Measurements from ENCODE around the gene BRAT1.
"Not testable (repeated sequence)": the region's sequence is repeated elsewhere in the genome, so short reads cannot be mapped to it uniquely, and the experiment has no call there.

The BRAT1 gene

DNA sequence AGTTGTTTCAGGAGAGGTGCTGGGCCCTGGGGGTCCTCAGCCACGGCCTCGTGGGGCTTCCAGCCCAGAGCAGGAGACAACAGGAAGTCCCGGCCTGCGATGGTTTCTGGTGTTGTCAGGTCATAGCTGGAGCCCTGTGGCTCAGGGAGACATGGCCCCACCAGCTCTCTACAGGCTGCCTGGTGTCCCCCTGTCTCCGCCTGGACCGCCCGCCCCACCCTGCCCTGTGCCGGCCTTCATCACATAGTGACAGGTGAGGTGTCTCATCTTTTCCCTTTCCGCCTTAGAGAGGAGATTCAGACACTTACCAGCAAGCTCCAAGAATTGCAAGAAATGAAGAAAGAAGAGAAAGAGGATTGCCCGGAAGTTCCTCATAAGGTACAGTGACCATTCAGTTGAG is 39.3 kb upstream of the BRAT1 start:
- no peaks in the 10 kb centered on the region for H3K27me3 ChIP-seq
- H3K27ac ChIP-seq = no peak overlapping the region
- TF ChIP-seq, protein P1, sequence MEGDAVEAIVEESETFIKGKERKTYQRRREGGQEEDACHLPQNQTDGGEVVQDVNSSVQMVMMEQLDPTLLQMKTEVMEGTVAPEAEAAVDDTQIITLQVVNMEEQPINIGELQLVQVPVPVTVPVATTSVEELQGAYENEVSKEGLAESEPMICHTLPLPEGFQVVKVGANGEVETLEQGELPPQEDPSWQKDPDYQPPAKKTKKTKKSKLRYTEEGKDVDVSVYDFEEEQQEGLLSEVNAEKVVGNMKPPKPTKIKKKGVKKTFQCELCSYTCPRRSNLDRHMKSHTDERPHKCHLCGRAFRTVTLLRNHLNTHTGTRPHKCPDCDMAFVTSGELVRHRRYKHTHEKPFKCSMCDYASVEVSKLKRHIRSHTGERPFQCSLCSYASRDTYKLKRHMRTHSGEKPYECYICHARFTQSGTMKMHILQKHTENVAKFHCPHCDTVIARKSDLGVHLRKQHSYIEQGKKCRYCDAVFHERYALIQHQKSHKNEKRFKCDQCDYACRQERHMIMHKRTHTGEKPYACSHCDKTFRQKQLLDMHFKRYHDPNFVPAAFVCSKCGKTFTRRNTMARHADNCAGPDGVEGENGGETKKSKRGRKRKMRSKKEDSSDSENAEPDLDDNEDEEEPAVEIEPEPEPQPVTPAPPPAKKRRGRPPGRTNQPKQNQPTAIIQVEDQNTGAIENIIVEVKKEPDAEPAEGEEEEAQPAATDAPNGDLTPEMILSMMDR (IDR thresholded peaks at IDR 0.05) = no peak
- H3K4me1 ChIP-seq (ENCODE audit: control insufficient read depth in 1 of 2, insufficient read depth in 1 of 2, low read depth in 1 of 2, low read length in 1 of 2) = no peaks in the 10 kb centered on the region
- no peaks in the 10 kb centered on the region for H3K9me3 ChIP-seq
- H3K36me3 ChIP-seq = peaks cover 80% of the 10 kb centered on the region
- no peak overlapping the region for H3K4me3 ChIP-seq (ENCODE audit: low read depth in 1 of 2, low read length in 1 of 2)

DNA sequence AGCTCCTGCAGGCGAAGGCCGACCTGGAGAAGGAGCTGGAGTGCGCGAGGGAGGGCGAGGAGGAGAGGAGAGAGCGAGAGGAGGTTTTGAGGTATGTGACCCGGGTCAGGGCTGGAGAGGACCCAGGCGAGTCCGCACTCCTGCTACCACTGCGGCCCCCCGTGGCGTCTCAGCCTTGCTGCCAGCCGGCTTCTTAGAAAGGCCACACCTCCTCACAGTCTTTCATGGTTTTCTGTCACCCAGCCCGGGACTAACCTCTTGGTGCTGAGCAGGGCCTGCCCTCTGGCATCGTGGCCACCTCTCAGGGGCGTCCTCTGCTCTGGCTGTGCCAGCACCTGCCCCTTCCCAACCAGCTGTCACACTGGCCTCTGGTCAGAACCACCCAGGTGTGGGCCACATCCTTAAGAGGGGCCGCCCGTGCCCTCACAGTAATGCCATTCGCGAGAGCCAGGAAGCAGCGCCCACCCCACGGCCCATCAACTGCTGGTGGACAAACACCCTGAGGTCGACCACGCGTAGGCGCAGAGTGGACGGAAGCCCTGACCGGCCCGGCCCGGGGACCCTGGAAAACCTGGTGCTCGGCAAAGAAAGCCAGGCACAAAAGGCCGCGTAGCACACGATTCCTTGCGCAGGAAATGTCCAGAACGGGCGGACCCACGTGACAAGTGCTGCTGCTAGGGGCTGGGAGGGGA is 37.9 kb upstream of the BRAT1 start:
- Histone ChIP-seq H3K4me3 (ENCODE audit: low read depth in 1 of 2, low read length in 1 of 2) (no peak overlapping the region), H3K36me3 (peaks cover 66% of the 10 kb centered on the region), H3K4me1 (ENCODE audit: control insufficient read depth in 1 of 2, insufficient read depth in 1 of 2, low read depth in 1 of 2, low read length in 1 of 2) (no peaks in the 10 kb centered on the region), H3K9me3 (no peaks in the 10 kb centered on the region), H3K27me3 (no peaks in the 10 kb centered on the region), H3K27ac (no peak overlapping the region)
- TF ChIP-seq, protein P1 (IDR thresholded peaks at IDR 0.05) = no peak

DNA sequence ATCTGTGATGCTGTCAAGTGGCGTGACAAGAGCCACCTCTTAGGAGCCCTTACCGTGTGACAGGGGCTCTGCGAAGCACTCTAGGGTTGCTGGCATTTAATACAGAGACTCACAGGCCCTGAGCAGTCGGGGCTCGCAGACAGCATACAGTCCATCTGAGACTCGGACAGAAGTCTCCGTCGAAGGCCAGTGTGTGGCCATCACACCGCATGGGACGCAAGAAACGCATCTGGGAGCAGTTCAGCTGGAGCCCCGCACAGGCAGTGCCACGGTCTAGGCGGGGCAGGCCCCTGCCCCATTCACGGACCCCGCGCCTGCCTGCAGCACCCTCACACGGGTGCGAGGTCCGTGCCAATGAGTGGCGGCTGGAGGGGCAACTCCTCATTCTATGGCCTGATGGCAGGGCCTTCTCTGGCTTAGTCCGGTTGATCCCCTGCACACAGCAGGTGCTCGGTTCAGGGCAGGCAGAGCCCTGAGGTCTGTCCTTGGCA is 37.1 kb upstream of the BRAT1 start:
- Histone ChIP-seq H3K27me3 (no peaks in the 10 kb centered on the region), H3K36me3 (peaks cover 65% of the 10 kb centered on the region)
- TF ChIP-seq, protein P1 (IDR thresholded peaks at IDR 0.05) = no peak

DNA sequence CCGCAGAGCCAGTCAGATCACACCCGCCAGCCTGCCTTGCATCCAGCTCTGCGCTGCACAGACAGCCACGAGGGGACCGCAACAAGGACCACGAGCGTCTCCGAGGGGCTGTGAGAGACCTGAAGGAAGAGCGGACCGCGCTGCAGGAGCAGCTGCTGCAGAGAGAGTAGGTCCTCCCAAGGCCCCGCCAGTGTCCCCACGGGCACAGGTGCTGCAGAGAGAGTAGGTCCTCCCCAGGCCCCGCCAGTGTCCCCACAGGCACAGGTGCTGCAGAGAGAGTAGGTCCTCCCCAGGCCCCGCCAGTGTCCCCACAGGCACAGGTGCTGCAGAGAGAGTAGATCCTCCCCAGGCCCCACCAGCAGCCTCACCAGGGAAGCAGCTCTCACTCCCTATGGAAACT is 34.6 kb upstream of the BRAT1 start:
- not testable (repeated sequence) for H3K27me3 ChIP-seq; H3K9me3 ChIP-seq; H3K4me3 ChIP-seq (ENCODE audit: low read depth in 1 of 2, low read length in 1 of 2); H3K27ac ChIP-seq; H3K4me1 ChIP-seq (ENCODE audit: control insufficient read depth in 1 of 2, insufficient read depth in 1 of 2, low read depth in 1 of 2, low read length in 1 of 2)
- H3K36me3 ChIP-seq = peaks cover 68% of the 10 kb centered on the region

More for the DNA sequence above, 37.1 kb upstream of the BRAT1 start:
- Histone ChIP-seq H3K27ac (no peak overlapping the region), H3K4me3 (ENCODE audit: low read depth in 1 of 2, low read length in 1 of 2) (no peak overlapping the region), H3K4me1 (ENCODE audit: control insufficient read depth in 1 of 2, insufficient read depth in 1 of 2, low read depth in 1 of 2, low read length in 1 of 2) (no peaks in the 10 kb centered on the region), H3K9me3 (no peaks in the 10 kb centered on the region)

DNA sequence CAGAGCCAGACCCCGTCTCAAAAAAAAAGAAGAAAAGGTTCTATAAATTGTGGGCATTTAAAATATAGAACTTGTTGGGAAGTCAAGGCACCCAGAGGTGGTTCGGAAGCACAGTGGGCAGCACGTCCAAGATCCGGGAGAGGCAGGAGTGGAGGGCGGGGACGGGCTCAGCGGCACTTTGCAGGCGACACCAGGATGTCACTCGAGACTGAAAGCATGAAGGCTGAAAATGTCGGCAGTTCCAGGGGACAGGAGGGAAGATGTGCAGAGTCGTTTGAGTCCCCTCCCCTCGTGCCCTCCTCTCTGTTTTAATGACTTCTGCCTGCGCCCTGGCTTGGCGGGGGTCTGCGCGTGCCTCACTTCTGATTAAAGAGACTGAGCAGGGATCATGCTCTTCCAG is 34.0 kb upstream of the BRAT1 start:
- peaks cover 68% of the 10 kb centered on the region for H3K36me3 ChIP-seq
- H3K27me3 ChIP-seq = no peaks in the 10 kb centered on the region
- TF ChIP-seq, protein P1 (IDR thresholded peaks at IDR 0.05) = no peak
- H3K9me3 ChIP-seq = no peaks in the 10 kb centered on the region
- H3K4me1 ChIP-seq (ENCODE audit: control insufficient read depth in 1 of 2, insufficient read depth in 1 of 2, low read depth in 1 of 2, low read length in 1 of 2) = no peaks in the 10 kb centered on the region
- no peak overlapping the region for H3K4me3 ChIP-seq (ENCODE audit: low read depth in 1 of 2, low read length in 1 of 2)
- no peak overlapping the region for H3K27ac ChIP-seq

DNA sequence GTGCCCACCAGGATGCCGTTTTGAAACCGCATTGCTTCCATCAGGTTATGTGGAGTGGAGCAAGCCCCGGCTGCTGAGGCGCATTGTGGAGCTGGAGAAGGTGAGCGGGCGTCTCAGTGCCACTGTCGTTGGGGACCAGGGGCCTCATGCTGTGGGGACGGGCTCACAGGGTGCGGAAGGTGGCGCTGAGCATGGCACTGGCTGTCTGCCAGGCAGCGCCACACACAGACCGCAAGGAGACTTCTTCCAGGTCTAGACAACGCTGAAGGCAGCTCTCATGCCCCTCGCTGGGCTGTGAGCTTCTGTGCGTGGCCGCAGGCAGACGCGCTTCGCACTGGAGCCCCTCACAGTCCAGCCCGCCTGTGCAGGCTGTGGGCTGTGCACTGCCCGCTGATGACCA is 32.5 kb upstream of the BRAT1 start:
- TF ChIP-seq, protein P1 (IDR thresholded peaks at IDR 0.05) = no peak
- no peaks in the 10 kb centered on the region for H3K27me3 ChIP-seq
- H3K36me3 ChIP-seq = peaks cover 57% of the 10 kb centered on the region

More for the DNA sequence above, 32.5 kb upstream of the BRAT1 start:
- H3K4me3 ChIP-seq (ENCODE audit: low read depth in 1 of 2, low read length in 1 of 2) = no peak overlapping the region
- no peaks in the 10 kb centered on the region for H3K9me3 ChIP-seq
- H3K27ac ChIP-seq = no peak overlapping the region
- no peaks in the 10 kb centered on the region for H3K4me1 ChIP-seq (ENCODE audit: control insufficient read depth in 1 of 2, insufficient read depth in 1 of 2, low read depth in 1 of 2, low read length in 1 of 2)
